ENCODE measurements around the gene CA5A.
A peak's percentile ranks its signal among the peaks of the same experiment; 100 is the strongest.

CA5A gene

GRCh38 chr16:87963400-87963799 is 27.1 kb upstream of the CA5A start:
- DNase-seq (ENCODE audit: low spot score), result peak; percentile 99

DNA sequence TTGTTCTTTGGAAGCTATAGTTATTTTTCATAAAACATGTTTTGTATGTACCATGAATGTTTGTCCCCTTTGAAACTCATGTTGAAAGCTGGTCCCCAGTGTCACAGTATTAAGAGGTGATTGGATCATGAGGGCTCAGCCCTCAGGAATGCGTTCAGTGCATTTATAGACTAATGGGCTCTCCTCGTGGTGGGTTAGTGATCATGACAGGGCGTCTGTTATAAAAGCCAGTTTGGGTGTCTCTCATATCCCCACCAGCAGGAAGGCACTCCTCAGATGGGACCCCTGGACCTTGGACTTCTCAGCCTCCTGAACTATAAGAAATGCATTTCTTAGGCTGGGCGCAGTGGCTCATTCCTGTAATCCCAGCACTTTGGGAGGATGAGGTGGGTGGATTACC is 25.3 kb upstream of the CA5A start:
- DNase-seq (ENCODE audit: low spot score), result no peak

DNA sequence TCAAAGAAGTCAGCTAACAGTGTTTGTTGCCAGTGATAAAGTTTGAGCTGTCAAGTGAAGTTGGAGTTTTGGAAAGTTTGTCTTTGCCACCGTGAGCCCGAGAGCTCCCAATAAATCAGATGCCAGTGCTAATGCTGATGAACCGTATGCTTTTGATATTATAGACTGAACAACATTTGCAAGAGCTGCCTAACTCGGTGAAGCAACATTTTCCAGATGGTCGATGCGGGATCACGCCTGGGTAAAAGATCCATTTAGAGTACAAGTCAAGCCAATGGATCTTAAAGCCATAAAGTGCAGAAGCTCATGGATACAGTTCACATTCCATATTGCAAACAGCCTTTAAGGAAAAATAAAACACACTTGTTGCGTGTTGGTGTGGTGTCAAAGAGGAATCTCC is 24.5 kb upstream of the CA5A start:
- no peak for DNase-seq (ENCODE audit: low spot score)

DNA sequence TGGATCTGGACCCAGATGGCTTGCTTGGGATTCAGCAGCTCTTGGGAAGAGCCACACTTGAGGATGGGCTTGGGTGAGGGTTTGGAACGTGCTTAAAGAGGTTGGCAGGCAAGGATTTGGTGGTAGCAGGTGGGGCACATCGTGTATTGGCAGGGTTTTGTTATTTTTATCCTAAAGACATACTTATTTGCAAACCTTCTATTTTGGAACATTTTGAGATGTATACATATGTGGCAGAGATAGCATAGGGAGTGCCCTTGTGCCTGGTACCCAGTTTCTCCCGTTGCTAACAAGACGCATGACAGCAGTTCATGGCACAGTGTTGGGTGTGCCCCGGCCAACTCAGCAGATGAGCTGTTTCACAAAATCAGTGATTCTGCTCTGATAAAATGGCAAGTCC is 24.0 kb upstream of the CA5A start:
- DNase-seq (ENCODE audit: low spot score), result no peak

GRCh38 chr16:87959391-87959990 is 23.2 kb upstream of the CA5A start:
- DNase-seq (ENCODE audit: low spot score), result no peak

- no peak for DNase-seq (ENCODE audit: low spot score)
Observed at GRCh38 chr16:87958632-87959031, 22.3 kb upstream of the CA5A start.

- DNase-seq (ENCODE audit: low spot score), result no peak
Observed at GRCh38 chr16:87957296-87958094, 21.2 kb upstream of the CA5A start.

- peak; percentile 59 for DNase-seq (ENCODE audit: low spot score)
Observed at GRCh38 chr16:87956365-87957231, 20.3 kb upstream of the CA5A start.

DNA sequence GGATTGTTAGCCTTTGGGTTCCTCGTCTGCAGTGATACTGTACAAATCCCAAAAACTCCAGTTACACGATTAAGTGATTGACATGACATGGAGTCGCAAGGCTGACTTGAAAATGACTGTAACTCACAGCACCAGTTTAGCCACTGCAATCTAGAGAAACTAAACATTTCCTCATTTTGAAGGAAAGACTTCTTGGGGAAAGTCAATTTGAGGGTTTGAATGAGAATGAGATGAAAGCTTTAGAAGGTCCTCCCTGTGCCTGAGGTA is 19.7 kb upstream of the CA5A start:
- DNase-seq (ENCODE audit: low spot score), result no peak

DNA sequence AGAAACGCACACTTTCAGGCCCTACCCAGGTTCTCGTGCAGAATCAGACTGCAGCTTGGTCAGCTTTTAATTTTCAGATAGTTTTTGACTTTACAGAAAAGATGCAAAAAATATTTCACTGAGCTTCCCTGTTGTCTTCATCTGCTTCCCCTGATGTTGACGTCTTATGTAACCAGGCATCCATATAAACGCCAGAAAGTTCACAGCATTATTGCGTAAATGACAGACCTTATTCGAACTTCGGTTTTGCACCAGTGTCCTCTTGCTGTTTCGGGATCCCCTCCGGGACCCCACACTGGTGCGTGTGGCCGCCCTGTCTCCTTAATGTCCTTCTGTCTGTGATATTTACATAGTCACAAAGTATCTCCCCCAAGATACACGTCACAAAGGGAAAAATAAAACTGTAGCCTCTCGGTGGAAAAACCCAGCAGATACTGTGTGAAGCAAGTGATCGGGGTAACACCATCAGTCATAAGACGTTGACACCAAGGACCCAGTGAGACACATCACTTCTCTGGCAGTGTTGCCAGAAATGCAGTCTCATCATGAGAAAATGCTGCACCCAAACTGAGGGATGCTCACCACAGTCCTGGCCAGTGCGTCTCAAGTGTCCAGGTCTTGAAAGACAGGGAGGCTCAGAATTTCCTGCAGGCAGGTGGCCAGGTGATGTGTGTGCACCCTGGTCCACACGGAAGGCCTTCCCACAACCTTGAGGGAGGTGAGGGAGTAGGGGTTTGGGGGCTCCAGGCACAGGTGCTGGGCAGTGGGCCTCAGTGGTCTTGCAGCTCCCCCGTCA is 19.2 kb upstream of the CA5A start:
- no peak for DNase-seq (ENCODE audit: low spot score)

- DNase-seq (ENCODE audit: low spot score), result no peak
Observed at GRCh38 chr16:87954826-87955225, 18.5 kb upstream of the CA5A start.

- no peak for DNase-seq (ENCODE audit: low spot score)
Observed at GRCh38 chr16:87954361-87954760, 18.0 kb upstream of the CA5A start.

DNA sequence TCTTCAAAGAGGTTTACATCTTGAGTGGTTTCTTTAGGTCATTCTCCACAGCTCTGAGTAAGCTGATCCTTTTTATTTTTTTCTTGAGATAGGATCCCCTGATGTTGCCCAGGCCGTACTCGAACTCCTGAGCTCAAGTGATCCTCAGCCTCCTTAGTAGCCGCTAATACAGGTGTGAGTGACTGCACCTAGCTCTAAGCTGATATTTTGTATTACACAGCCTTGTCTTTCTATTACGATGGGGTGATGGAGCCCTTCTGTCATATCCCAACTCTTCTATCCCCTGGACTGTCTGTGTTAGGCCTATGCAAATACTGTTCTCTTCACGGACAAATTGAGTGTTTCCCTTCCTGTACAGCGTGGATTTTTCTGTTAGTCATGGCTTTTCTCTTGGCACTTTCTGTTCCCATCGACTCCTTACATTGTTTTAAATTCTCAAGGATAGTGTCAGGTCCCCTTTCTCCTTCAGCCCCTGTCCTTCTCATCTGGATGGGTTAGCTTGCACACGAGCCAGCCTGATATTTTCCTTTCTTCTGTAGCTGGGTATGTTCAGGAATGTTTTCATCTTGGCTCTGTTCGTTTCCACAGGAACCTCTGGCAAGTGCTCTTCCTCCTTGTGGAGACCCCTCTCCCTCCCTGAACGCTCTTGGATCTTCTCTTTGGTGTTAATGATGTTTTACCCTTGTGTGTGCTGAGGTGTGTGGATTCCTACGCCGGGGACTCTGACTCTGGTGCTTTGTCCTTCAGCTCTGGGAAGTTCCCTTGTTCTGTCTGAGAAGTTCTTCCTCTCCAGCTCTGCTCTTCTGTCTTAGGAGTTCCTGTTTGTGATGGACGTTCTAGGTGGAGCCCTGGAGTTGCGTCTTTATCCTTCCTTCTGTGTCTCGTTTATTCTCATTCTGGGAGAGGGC is 17.2 kb upstream of the CA5A start:
- DNase-seq (ENCODE audit: low spot score), result no peak

- no peak for DNase-seq (ENCODE audit: low spot score)
Observed at GRCh38 chr16:87952751-87953150, 16.4 kb upstream of the CA5A start.

DNA sequence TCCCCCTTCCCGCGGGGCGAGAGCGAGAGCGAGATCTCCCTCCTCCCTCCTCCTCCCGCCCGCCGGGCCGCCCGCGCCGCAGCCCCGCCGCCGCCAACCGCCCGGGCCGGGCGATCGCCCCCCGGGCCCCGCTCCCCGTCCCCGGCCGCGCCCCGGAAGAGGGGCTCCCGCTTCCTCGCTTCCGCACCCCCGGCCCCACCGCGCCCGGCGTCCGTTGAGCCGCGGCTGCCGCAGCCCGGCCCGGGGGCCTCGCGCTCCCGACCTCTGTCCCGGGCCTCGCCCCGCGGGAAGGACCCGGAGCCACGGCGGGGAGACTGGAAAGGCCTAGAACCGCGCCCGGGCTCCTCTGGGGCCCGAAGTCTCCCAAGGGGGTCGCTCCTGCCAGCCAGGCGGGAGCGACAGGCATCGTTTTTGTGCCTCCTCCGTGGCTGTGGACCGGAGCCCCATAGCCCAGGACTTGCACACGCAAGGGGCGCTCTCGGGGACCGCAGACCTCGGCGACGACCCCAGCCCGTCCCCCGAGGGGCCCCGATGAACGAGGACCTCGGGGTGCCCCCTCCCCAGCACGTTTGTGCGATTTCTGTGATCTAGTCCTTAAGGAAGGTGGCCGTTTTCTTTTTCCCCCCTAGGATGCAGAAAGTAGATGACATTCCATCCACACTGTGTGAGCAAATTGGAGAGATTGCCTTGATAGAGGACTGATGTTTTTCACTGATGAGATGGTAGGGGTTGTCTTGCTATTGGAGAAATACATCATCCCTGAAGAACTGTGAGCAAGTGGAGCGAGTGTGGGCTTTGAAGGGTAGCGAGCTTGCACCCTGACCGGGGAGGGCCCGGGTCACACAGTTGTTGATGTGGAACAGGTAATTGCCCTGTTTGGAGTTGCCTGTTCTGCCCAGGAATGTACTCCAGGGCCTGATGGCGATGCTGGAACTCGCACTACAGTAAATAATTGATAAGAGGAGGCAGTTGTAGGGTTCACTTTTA is 15.5 kb upstream of the CA5A start:
- DNase-seq (ENCODE audit: low spot score), result no peak

- DNase-seq (ENCODE audit: low spot score), result peak; percentile 95
Observed at GRCh38 chr16:87950765-87951551, 14.6 kb upstream of the CA5A start, which contains the start of gene BANP. Gene BANP, plus strand, starts transcription at chr16:87951434. Its CDS starts 23,682 bp downstream, at chr16:87975116.

GRCh38 chr16:87949071-87949744 is 12.9 kb upstream of the CA5A start:
- DNase-seq (ENCODE audit: low spot score), result no peak

DNA sequence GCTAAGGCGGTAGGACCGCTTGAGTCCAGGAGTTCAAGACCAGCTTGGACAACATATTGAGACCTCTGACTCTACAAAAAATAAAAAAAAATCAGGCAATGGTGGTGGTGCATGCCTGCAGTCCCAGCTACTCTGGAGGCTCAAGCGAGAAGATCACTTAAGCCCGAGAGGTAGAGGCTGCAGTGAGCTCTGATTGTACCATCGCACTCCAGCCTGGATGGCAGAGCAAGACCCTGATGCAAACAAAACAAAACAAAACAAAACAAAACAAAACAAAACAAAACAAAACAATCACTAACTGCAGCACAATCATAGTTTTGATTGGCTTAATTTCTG is 12.4 kb upstream of the CA5A start:
- DNase-seq (ENCODE audit: low spot score), result no peak

DNA sequence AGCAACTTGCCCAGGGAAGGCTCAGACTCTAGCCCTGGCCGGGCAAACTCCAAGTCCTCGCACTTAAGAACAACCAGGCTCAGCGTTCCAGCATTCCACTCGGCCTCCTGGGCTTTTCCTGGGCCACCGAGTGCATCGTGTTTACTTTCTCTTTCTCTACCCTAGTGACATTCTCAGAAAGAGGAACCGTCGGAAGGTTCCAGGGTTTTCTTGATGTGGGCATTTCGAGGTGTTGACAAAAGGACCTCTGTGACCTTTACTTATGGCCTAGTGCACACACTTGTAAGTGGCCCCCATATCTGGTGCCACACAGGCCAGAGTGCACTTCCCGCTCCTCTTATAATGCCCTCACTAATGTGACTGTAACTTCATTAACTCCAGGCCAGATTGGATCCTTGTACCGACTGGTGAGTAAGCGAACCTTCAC is 11.8 kb upstream of the CA5A start:
- no peak for DNase-seq (ENCODE audit: low spot score)
